Endometrial microvascular endothelial cells (primary cell): ENCODE measurements around the gene GALNT18. TPM values are rescaled to one million over a fixed set of nuclear protein-coding genes. Genes with fewer than 3 reads are reported as not detected.

ENCODE experiments used
- in situ Hi-C: cut with HindIII; loops from 2 replicates; pipeline ENCODE4 v1.10.0; 2017; ENCODE audit warnings: low sequenced_read_pairs, low pct_unique_long_range_greater_than_20kb; ENCODE audit errors: inconsistent ontology term
- total RNA-seq: library from RNA; depleted of rRNA; stranded (reverse); fragments of >200 nt; gene quantifications from one replicate; pipeline ENCODE4 v1.2.3, GENCODE V29; 2015; ENCODE audit errors: inconsistent ontology term

Gene GALNT18
- total RNA-seq, 1 donor from 2014 or later = 39.8 TPM

DNA sequence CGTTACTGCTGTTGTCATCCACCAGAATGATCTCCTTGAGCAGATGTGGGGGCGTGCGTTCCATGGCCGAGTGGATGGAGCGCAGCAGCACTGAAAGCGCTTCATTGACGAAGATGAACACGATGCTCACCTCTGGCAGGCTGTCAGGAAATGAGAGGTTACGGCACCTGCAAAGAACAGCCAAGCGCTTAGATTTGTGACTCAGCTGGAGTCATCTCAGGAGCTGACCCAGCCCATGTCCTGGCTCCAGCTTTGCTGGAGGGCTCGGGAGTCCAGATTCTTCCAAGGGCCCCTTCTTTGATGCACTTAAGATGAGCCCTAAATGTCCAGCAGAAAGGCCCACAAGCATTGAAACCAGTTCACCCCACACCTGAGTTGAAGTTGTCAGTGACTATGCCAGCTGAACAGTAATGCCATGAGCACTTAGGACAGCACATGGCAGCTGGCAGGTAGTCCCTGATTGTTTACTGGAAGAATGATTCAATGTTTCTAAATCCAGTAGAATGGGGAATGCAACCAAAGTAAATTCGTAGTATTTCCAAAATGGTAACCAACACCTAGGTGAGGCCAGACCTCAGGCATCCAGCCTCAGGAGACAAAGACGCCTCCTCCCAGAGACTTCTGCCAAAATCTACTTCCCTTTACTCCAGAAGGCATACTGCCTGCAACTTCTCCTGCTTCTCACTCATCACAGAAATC, 189.0 kb downstream of the GALNT18 start:
- in situ Hi-C loops = no loop called here

DNA sequence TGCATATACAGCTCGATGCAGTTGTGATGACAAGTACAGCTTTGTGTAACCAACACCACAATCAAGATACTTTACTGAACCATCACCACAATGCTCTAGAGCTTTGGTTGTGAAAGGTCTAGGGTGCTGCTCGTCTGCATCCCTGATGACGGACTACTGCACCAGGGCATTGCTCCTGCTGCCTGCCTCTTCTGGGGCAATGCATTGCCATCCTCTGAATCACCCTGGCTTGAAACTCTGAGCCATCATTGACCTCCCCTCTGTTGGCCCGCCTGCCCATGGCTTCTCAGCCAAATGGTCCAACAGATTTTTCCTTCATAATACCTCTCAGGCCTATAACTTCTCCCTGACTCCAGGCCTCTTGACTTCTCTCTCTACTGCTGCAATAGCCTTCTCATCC, 191.4 kb downstream of the GALNT18 start:
- in situ Hi-C loops = no loop called here

DNA sequence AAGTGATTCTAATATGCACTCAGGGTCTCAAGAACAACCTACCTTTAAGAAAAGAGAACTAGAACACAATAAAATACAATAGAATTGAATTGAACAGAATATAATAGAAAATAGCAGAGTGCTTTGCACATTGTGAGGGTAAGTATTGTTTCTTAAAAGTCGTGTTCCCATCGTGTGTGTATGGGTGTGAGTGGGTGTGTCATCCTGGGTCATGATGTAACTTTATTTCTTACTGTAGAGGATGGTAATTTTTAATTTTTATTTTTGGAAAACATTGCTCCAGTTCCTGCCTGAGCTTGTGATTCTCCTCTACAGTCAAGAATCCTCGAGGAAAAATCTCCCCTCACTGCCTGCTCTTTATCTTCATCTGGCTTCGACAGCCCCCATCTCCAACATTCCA, 193.1 kb downstream of the GALNT18 start:
- in situ Hi-C loops = no loop called here

DNA sequence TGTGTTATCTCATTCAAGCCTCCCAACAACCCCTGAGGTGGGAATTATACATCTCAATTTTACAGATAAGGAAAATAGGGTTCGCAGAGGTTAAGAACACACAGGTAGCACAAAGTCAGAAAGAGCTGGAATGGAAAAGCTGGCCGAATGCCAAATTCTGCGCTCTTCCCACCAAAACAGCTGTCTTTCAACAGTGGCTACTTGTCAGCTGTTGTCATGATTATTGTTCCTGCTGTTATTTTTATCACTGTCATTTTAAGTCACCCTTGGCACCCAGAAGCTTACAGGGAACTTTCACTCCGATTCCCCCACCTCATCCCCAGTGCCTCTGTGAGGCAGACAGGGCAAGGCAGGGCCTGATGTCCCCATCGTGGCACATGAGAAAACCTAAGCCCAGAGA, 194.3 kb downstream of the GALNT18 start:
- in situ Hi-C loops = no loop called here

DNA sequence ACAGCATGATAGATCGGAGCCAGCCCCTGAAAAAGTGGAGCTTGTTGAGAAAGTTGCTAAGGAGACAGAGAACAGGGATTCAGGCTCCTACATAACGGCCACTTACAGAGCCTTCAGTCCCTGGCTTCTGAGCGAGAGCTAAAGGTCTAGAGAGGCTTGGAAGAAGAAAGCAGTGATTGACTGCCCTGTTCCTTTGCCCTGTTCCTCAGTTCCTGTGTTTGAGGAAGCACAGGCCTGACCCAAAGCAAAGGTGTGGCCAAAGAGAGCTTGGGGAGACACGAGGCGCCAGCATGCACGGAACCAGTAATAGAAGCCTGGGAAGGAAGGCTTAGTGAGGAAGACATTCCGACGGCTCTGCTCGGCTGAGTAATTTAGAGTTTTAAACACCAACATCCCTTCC, 194.7 kb downstream of the GALNT18 start:
- in situ Hi-C loops = no loop called here

DNA sequence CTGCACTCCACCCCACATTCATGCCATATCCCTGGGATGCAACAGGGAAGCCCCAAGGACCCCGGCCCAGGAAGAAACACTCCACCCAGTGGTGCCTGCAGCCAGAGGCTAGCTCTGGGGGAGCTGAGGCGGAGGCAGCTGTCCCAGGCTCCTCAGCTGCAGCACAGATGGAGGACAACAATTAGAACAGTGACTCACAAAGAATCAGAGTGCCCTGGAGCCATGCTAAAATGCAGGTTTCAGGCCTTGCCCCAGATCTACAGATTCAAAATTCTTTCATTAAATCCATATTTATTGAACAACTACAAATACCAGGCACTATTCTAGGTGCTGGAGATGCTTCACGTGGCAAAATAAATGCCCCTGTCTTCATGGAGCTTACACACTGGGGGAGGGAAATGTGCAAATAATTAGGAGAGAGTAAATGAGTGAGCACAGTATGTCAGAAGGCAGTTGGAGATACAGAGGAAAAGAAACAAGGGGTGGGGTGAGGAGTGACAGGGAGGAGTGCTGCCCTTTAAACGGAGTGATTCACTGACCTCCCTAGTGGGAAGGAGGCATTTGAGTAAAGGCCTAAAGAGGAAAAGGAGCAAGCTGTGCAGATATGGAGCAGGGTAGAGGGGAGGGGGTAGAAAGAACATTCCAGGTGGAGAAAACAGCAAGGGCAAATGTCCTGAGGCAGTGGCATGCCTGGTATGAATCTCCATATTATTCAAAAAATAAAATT, 195.4 kb downstream of the GALNT18 start:
- in situ Hi-C loops = no loop called here

DNA sequence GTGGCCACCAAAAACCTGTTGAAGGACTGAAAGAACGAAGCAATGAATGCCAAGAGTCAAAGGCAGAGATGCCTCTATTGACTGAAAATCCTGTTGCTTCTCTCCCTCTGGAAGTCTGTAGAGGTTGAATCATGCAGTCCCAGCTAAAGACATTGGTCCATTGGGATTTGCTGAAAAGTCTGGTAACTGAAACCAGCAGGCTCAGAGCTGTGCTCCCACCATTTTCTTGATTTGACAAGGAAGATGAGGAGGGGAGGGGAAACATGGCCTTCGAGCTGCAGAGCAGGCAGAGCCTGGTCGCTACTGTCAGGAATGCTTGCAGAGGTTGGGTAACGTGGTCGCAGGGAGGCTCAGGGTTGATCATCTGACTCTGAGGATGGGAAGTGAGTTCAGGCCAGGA, 196.0 kb downstream of the GALNT18 start:
- in situ Hi-C loops = no loop called here

DNA sequence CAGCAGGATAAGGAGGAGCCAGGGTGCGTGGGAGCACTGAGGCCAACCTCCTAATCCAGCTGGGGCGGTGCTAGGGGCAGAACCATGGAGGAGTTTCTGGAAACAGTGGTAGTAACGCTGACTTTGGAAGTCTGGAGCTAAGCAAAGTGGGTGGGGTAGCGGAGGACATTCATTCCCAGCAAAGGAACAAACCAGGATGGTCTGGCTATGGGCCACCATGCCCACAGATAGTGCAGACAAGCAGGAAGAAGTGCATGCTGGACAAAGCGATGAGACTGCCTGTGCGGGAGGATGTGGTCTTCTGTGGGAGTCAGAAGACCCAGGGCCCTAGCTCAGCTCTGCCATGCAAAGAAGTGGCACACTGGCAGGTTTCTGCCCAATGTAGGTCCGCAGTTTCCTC, 197.1 kb downstream of the GALNT18 start:
- in situ Hi-C loops = no loop called here

DNA sequence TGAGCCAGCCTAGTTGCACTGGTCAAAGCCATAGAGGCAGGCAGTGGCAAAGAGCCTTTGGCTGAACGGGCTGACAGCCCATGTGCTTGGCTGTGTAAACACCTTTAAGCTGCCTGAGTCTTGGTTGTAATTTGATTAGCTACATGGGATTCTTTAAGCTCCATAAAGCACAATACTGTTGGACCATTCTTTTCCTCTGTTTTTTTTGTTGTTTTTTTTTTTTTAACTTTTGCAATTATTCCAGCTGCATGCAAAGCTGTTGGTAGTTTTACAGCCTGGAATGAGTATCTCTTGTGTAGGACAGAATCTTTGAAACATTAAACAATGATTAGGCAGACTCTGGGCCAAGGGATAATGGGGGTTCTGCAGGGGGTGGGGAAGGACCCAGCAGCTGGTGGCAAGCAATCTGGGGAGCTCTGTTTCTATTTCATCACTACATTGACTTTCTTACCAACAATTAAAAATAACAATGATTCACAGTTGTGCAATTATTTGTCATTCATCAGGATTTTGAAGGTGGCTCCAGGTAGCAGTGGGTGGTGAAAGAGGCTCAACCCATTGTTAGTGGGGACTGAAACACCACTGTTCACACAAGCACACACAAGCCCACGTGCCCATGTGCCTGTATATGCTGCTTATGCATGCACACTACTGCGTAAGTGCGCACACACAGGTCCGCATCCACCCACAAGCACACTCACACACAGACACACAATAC, 199.2 kb downstream of the GALNT18 start:
- in situ Hi-C loops = no loop called here

DNA sequence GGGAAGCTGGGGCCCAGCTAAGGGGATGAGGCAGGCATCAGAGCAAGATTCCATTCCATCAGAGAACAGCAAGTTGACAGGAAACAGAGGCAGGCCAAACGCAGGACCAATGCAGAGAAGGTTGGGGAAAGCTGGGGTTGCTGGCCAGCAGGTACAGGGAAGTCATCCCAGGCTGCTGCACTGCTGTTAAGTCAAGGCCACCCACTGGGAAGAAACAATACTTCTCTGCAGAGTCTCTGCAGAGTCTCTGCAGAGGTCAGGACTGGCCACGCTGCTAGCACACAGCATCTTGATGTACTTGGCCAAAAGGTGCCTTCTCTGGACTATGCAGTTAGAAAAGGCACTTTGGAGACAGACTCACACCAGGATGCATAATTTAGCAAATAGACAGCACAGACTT, 200.3 kb downstream of the GALNT18 start:
- in situ Hi-C loops = no loop called here

DNA sequence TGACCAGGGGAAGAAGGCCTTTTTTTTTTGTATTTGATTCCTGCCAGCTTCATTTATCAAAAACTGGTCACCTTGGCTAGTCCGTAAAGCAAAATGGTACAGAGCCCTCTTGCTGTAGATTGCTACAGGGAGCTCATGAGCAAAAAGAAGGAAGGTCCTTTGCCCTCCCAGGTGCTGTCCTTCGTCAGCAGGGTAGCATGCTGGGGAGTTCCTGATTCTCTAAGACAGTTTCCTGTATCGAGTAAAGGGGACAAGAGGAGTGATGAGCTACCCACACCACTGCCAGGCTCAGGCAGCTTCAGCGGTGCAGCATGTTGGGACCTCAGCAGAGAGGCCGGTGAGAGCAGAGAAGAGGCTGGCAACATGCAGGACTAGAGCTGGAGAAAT, 200.9 kb downstream of the GALNT18 start:
- in situ Hi-C loops = no loop called here

DNA sequence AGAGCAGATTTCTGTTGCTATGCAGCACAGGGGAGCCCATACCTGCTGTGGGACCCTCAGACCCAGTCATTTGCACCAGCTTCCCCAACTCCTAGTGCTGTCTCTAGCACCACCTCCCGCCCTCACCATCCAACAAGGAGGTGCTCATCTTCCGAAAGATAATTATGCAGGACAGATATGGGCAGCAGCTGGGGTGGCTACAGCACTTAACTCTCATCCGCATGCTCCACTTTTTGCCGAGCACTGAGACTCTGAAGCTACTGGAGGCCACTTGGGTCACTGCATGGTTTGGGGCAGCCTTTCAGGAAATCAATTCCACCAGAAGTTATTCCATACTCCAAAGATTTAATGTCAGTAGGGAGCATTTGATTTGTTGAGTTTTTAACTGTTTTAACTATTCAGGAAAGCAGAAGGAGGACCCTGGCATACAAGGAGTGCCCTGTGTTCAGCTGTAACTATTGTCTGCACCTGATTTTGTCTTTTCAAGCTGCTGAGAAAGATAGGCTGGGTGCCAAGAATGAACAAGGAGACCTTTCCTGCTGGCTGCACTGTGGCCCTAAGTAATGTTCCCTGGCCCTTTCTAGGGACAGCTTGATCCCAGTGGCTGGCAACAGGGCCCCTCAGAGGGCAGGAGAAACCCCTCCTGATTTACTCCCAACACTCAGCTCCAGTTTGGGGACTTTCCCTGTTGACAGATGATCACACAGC, 201.5 kb downstream of the GALNT18 start:
- in situ Hi-C loops = no loop called here

DNA sequence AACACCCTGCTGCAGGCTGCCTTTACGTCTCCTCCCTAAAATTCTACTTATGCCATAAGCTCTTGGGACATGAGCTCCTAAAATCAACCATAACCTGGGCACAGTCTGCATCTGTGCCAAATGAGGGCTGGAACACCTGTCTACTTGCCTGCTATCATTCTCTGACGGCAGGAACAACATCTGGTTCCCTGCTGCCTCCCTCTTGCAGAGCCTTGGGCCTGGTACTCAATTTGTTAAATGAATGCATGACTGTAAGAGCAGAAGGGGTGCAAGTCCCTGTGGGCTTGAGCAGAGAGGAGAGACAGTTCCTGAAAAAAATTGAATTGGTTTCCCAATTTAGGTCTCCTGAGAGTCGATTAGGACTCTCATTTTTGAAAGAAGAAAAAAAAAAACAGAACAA, 202.1 kb downstream of the GALNT18 start:
- in situ Hi-C loops = no loop called here

DNA sequence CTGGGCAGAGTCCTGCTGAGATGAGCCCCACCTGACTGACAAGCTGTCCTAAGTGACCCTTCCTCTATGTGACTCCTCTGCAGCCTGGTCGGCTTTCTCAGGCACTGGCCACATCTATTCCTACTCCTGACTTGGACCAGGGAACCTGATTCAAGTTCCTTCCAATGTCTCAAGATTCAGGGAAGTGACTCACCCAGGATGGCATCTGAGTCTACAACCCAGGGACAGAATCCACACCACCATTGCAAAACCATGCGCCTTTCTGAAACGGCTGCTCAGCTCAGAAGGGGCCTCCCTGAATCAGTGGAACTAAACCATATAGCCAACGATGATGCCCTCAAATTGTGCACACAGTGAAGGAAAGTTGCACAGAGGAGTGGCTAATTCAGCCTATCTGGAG, 204.9 kb downstream of the GALNT18 start:
- in situ Hi-C loops = no loop called here

DNA sequence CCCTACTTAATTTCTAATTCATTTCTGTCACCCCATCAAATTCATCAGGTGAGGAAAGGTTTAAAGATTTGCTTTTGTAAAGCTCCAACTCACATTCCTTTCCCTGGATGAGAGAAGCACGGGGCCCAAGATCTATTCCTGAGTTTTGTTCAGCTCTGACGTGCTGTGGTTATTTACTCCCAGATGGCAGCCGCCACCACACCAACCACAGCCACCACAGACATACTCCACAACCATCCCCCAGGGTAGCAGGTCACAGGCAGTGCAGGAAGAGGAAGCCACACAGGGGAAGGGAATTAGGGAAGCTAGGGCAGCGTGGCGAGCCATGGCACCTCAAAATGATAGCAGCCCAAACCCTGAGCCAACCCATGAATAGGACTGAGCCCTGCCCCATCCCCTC, 205.3 kb downstream of the GALNT18 start:
- in situ Hi-C loops = no loop called here

DNA sequence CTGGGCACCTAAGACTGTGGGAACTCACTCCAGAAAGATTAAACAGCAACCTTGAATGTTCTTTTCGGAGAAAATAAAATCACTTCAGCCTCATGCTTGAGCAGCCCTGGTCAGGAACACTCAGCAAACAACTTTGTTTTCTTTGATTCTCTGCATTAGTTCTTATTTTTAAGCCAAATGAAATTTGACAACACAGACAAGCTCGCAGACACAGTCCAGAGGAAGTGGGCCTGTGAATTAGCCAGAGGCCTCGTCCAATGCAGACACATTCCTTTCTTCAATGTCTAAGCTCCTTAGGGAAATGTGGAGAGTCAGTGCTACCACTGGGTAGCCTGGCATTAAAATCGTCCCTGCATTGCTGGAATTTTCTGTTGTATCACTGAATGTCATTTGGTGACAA, 205.9 kb downstream of the GALNT18 start:
- in situ Hi-C loops = no loop called here

DNA sequence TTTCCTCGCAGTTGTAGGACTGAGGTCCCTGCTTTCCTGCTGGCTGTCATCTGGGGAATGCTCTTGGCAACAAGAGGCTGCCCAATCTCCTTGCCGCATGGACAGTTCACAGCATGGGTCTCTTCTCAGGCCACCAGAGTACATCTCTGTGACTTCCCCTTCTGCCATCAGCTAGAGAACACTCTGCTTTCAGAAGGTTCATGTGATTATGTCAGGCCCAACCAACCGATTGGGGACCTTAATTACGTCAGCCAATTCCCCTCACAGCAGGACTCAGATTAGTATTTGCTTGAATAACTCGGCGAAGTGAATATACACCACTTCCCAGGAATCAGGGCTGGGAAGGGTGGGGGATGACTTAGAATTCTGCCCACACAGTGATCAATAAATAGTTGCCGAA, 206.8 kb downstream of the GALNT18 start:
- in situ Hi-C loops = no loop called here

DNA sequence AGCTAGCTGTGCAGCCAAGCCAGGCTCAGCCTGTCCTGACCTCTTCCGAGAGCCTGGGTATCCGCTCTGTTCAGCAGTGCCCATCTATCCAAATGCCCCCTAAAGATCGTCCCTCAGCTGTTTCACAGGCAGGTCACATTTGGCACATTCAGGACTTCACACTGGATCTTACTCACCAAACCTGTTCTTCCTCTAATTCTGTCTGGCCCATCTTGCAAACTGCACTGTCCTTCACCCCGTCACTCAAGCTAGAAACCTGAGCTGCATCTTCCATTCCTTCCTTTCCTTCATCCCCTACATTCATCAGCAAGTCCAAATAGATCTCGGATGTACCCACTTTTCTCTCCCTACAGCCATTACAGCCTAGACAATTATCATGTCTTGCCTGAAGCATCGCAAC, 208.0 kb downstream of the GALNT18 start:
- in situ Hi-C loops = no loop called here

DNA sequence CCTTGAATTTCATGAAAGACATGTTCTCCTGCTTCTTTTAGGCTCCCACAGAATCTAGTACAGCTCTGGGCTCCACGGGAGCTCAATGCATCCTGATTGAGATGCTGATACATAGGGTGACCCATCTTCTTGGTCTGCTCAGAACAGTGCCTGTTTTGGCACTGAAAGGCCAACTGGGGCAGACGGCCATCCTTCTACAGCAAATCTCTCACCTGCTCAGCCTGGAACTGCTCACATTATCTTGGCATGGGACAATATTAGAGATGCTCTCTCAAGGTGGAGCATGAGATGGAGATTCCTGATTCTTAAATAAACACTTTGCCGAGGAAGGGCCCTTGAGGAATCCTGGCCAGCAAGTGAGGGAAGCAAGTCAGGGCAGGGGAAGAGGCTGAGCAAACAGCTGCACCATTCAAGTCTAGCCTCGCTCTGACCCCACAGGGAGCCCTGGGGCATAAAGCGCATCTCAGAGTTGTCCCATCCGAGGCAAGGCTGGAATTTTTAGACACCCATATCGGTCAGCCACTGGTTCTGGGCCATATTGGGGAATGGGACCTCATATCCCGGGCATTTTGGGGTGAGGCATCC, 210.3 kb downstream of the GALNT18 start:
- in situ Hi-C loops = no loop called here
